Measurements from ENCODE around the gene MIA2.
"Not testable (repeated sequence)": the region's sequence is repeated elsewhere in the genome, so short reads cannot be mapped to it uniquely, and the experiment has no call there.

The MIA2 gene, protein sequence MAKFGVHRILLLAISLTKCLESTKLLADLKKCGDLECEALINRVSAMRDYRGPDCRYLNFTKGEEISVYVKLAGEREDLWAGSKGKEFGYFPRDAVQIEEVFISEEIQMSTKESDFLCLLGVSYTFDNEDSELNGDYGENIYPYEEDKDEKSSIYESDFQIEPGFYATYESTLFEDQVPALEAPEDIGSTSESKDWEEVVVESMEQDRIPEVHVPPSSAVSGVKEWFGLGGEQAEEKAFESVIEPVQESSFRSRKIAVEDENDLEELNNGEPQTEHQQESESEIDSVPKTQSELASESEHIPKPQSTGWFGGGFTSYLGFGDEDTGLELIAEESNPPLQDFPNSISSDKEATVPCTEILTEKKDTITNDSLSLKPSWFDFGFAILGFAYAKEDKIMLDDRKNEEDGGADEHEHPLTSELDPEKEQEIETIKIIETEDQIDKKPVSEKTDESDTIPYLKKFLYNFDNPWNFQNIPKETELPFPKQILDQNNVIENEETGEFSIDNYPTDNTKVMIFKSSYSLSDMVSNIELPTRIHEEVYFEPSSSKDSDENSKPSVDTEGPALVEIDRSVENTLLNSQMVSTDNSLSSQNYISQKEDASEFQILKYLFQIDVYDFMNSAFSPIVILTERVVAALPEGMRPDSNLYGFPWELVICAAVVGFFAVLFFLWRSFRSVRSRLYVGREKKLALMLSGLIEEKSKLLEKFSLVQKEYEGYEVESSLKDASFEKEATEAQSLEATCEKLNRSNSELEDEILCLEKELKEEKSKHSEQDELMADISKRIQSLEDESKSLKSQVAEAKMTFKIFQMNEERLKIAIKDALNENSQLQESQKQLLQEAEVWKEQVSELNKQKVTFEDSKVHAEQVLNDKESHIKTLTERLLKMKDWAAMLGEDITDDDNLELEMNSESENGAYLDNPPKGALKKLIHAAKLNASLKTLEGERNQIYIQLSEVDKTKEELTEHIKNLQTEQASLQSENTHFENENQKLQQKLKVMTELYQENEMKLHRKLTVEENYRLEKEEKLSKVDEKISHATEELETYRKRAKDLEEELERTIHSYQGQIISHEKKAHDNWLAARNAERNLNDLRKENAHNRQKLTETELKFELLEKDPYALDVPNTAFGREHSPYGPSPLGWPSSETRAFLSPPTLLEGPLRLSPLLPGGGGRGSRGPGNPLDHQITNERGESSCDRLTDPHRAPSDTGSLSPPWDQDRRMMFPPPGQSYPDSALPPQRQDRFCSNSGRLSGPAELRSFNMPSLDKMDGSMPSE (N-terminal part only)

DNA sequence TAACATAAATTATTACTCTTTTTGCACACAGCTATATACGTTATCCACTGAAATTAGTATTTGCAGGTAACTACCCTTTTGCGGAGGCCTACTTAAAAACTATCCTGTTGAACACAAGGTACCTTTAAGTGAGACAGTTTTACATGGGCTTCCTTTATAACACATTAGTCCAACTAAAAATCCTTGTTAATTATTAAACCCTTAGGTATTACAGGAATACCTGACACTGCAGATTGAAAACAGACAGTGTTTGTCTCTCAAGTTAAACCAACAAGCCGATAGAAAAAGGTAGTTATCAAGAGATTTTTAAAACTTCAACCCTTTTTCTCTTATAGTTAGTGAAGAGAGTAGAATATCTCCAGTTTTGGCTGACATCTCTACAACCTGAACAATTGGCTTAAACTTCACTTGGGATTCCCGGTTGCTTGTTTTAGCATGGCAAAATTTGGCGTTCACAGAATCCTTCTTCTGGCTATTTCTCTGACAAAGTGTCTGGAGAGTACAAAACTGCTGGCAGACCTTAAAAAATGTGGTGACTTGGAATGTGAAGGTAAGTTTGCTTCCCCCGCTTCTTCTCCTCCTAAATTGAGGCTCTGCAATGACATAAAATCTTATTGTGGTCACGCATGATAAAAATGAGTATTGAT, at the start of gene MIA2:
TSS of gene MIA2 (plus strand) at position 236 of the 647 bp plus-strand sequence. CDS start at position 436, 200 bp downstream.
- DNase-seq (ENCODE audit: low read depth): no peak
- TF ChIP-seq, protein P1, sequence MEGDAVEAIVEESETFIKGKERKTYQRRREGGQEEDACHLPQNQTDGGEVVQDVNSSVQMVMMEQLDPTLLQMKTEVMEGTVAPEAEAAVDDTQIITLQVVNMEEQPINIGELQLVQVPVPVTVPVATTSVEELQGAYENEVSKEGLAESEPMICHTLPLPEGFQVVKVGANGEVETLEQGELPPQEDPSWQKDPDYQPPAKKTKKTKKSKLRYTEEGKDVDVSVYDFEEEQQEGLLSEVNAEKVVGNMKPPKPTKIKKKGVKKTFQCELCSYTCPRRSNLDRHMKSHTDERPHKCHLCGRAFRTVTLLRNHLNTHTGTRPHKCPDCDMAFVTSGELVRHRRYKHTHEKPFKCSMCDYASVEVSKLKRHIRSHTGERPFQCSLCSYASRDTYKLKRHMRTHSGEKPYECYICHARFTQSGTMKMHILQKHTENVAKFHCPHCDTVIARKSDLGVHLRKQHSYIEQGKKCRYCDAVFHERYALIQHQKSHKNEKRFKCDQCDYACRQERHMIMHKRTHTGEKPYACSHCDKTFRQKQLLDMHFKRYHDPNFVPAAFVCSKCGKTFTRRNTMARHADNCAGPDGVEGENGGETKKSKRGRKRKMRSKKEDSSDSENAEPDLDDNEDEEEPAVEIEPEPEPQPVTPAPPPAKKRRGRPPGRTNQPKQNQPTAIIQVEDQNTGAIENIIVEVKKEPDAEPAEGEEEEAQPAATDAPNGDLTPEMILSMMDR (conservative IDR thresholded peaks at IDR 0.05; ENCODE audit: control insufficient read depth, insufficient read depth, low read depth, low read length): no peak
- no peak within 1 kb of the TSS for H3K4me3 ChIP-seq (ENCODE audit: control insufficient read depth, low read depth, low read length)

DNA sequence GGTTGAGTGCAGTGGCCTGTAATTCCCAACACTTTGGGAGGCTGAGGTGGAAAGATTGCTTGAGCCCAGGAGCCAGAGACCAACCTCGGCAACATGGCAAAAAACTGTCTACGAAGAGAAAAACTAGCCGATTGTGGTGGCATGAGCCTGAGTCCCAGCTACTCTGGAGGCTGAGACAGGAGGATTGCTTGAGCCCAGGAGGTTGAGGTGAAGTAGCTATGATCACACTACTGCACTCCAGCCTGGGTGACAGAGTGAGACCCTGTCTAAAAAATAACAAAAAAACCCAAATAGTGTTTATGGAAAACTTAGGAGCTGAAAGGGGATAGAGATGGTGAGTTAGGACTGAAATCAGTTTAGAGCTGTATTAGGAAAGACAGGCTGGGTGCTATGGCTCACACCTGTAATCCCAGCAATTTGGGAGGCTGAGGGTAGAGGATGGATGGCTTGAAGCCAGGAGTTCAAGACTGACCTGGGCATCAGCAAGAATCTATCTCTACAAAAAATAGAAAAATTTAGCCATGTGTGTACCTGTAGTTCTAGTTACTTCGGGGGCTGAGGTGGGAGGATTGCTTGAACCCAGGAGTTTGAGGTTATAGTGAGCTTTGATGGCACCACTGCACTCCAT, 49.0 kb upstream of the MIA2 start:
- DNase-seq (ENCODE audit: low read depth): no peak
- no peak overlapping the region for H3K4me3 ChIP-seq (ENCODE audit: control insufficient read depth, low read depth, low read length)
- TF ChIP-seq, protein P1 (conservative IDR thresholded peaks at IDR 0.05; ENCODE audit: control insufficient read depth, insufficient read depth, low read depth, low read length): no peak

DNA sequence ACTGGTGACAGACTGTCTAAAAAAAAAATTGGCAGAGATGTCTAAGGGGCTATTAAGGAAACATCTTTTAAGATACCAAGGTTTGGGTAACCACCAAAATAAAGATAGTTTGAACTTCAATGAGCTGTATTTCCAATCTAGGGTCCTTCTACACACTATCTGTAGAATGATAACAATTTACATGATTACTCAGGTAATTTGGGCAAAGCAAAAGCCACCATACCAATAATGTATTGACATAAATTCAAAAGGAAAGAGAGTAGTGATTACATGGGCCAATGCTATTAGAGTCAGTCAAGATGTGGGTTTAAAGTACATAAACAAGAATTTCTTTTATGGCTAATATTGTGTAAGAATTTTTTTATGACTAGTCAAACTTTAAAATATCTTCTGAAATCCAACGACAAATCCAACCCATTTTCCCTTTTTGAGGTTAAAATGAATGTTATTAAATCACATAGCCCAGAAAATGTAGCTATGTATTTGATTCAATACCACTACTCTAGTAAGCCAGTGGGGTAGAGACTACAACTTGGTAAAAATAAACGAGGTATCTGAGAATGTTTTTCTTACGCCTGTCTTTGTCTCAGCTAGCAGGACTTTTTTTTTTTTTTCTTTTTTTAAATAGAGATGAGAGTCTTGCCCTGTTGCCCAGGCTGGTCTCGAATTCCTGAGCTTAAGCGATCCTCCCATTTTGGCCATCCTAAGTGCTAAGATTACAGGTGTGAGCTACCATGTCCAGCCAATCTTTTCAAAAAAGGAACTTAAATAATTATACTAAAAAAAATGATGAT, 48.3 kb upstream of the MIA2 start:
- TF ChIP-seq, protein P1 (conservative IDR thresholded peaks at IDR 0.05; ENCODE audit: control insufficient read depth, insufficient read depth, low read depth, low read length): no peak
- H3K4me3 ChIP-seq (ENCODE audit: control insufficient read depth, low read depth, low read length): no peak overlapping the region
- DNase-seq (ENCODE audit: low read depth): no peak

DNA sequence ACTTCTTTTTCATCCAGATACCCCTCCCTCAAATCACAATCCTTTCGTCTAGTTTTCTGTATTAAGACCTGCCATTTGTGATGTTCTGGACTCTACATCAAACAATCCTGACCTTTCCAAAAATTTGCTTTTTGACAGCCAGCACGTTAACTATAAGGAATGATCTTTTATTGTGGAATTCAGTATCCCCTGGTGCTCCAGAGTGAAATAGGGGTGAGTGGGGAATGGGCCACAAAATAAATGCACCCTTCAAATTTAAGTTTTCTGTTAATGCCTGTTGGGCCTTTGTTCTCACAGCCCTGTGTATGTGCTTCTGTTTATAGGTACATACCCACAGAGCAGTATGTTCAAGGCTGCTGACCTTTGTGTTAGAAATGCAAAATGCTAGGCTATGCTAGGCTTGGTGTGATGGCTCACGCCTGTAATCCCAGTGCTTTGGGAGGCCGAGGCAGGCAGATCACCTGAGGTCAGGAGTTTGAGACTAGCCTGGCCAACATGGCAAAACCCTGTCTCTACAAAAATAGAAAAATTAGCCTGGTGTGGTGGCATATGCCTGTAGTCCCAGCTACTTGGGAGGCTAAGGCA, 46.7 kb upstream of the MIA2 start:
- TF ChIP-seq, protein P1 (conservative IDR thresholded peaks at IDR 0.05; ENCODE audit: control insufficient read depth, insufficient read depth, low read depth, low read length): no peak
- no peak overlapping the region for H3K4me3 ChIP-seq (ENCODE audit: control insufficient read depth, low read depth, low read length)
- DNase-seq (ENCODE audit: low read depth): no peak

DNA sequence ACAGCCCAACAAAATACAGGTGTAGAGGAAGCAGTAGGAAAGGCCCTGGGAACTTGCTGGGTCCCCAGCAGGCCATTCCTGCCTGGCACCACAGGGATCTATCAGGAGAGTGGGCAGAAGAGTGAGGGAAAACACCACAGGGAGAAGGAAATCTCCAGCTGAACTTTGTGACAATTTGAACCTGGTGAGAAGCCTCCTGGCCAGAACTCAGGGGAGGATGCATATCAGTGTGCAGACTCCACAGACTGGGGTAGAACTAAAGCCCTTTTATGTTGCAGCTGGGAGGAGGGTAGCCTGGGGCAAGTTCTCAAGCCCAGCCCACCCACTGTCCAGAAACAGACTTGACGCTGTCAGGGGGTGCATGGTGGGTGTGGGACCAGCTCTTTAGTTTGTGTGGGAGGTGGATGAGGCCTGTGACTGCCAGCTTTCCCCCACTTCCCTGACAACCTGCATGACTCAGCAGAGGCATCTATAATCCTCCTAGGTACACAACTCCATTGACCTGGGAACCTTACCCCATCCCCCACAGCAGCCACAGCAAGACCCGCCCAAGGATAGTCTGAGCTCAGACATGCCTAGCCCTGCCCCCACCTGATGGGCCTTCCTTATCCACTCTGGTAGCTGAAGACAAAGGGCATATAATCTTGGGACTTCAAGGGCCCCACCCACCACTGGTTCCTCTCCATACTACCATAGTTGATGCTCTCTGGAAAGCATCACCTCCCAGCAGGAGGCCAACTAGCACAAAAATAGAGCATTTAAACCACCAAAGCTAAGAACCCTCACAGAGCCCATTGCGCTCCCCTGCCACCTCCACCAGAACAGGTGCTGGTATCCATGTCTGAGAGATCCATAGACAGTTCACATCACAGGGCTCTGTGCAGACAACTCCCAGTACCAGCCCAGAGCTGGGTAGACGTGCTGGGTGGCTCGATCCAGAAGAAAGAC, 29.8 kb upstream of the MIA2 start:
- no peak overlapping the region for H3K4me3 ChIP-seq (ENCODE audit: control insufficient read depth, low read depth, low read length)
- no peak for DNase-seq (ENCODE audit: low read depth)
- TF ChIP-seq, protein P1 (conservative IDR thresholded peaks at IDR 0.05; ENCODE audit: control insufficient read depth, insufficient read depth, low read depth, low read length): no peak

DNA sequence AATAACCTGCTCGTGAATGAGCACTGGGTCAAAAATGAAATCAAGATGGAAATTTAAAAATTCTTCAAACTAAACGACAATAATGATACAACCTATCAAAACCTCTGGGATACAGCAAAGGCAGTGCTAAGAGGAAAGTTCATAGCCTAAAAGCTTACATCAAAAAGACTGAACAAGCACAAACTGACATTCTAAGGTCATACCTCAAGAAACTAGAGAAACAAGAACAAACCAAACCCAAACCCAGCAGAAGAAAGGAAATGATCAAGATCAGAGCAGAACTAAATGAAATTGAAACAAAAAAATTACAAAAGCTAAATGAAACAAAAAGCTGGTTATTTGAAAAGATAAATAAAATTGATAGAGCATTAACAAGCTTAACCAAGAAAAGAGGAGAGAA, 26.3 kb upstream of the MIA2 start:
- DNase-seq (ENCODE audit: low read depth): not testable (repeated sequence)

More for the DNA sequence above, 26.3 kb upstream of the MIA2 start:
- H3K4me3 ChIP-seq (ENCODE audit: control insufficient read depth, low read depth, low read length): not testable (repeated sequence)

Measured in fibroblast of mammary gland (primary cell).